Activated CD4-positive, alpha-beta T cell treated with anti-CD3 and anti-CD28 coated beads, Interleukin-2, amount 10 ng/mL, durations not matched to agents 7 days and 5 days (primary cell): Measurements from ENCODE around the gene TSHZ1. TPM values are rescaled to one million over a fixed set of nuclear protein-coding genes. Genes with fewer than 3 reads are reported as not detected.
A peak's percentile ranks its signal among the peaks of the same experiment; 100 is the strongest.

Experiments used
- CTCF ChIA-PET: fragments of 350-600 bp; sonication (Branson Sonifier 250); formaldehyde crosslinking; loops from one replicate; lab custom pipeline; 2021; ENCODE audit warnings: antibody characterized with exemption; lab: Charles Lee
- POLR2A ChIA-PET: fragments of 350-600 bp; sonication (Branson Sonifier 250); formaldehyde crosslinking; loops from one replicate; lab custom pipeline; 2021; ENCODE audit warnings: antibody characterized with exemption; lab: Charles Lee
- DNase-seq: peaks from one replicate; pipeline ENCODE4 v3.0.0-alpha.2; 2020
- H3K27ac Mint-ChIP-seq: one replicate; pipeline ENCODE4 v1.8.0; 2021; ENCODE audit warnings: mild to moderate bottlenecking, moderate library complexity, mixed read lengths
- H3K27me3 Mint-ChIP-seq: one replicate; pipeline ENCODE4 v1.8.0; 2021; ENCODE audit warnings: mixed read lengths
- H3K36me3 Mint-ChIP-seq: one replicate; pipeline ENCODE4 v1.8.0; 2021; ENCODE audit warnings: low read depth, mixed read lengths
- H3K4me1 Mint-ChIP-seq: one replicate; pipeline ENCODE4 v1.8.0; 2021; ENCODE audit warnings: mixed read lengths
- H3K4me3 Mint-ChIP-seq: one replicate; pipeline ENCODE4 v1.8.0; 2021; ENCODE audit warnings: mild to moderate bottlenecking, moderate library complexity, mixed read lengths
- H3K9me3 Mint-ChIP-seq: one replicate; pipeline ENCODE4 v1.8.0; 2021; ENCODE audit warnings: mixed read lengths
- total RNA-seq, 2 experiments: library from RNA; stranded (reverse); gene quantifications; one replicate each; pipeline ENCODE4 v1.2.3, GENCODE V29; 2021

Gene TSHZ1, protein sequence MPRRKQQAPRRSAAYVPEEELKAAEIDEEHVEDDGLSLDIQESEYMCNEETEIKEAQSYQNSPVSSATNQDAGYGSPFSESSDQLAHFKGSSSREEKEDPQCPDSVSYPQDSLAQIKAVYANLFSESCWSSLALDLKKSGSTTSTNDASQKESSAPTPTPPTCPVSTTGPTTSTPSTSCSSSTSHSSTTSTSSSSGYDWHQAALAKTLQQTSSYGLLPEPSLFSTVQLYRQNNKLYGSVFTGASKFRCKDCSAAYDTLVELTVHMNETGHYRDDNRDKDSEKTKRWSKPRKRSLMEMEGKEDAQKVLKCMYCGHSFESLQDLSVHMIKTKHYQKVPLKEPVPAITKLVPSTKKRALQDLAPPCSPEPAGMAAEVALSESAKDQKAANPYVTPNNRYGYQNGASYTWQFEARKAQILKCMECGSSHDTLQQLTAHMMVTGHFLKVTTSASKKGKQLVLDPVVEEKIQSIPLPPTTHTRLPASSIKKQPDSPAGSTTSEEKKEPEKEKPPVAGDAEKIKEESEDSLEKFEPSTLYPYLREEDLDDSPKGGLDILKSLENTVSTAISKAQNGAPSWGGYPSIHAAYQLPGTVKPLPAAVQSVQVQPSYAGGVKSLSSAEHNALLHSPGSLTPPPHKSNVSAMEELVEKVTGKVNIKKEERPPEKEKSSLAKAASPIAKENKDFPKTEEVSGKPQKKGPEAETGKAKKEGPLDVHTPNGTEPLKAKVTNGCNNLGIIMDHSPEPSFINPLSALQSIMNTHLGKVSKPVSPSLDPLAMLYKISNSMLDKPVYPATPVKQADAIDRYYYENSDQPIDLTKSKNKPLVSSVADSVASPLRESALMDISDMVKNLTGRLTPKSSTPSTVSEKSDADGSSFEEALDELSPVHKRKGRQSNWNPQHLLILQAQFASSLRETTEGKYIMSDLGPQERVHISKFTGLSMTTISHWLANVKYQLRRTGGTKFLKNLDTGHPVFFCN (N-terminal part only)
- total RNA-seq = 10 to 100 TPM; 22.0 to 23.6 TPM

DNA sequence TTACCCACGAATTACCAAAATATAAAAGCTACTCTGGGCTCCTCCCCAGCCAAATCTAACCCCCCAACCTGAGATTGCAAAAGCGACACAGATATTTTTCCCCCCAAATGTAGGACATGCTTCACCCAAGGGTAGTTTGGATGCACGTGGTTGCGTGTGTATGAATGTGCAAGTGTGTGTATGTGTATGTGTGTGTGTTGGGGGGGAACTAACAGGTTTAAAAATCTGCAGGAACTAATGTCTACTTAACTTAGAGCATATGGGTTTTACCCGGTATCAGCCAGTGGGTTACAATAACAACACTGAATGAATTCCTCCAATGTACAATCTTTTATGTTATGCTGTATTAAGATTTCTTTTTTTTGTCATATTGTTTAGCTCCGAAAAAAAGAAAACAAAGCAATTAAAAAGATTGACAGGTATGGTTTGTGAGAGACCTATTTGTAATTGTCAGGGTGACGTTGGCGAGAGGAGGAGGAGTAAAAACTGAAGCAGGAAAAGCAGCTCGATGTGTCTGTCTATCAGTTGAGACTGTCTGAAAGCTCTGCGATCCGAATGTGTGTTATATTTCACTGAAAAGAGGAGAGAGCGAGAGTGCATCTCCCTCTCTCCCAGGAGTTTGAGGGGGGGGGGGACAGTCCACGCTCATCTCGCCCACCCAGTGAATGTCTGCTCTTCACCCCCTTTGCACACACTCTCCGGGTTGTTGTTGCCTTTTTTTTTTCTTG, at the start of gene TSHZ1:
Gene TSHZ1 (plus strand): TSS at position 524 of the 728 bp plus-strand sequence. CDS start 1,080 bp downstream, outside the sequence.
- DNase-seq = peak; percentile 84
- H3K4me1 Mint-ChIP-seq = peaks cover 65% of the 10 kb centered on the region
- peak within 1 kb of the TSS; percentile 98 for H3K27ac Mint-ChIP-seq
- peaks cover 20% of the 10 kb centered on the region for H3K27me3 Mint-ChIP-seq
- CTCF ChIA-PET = interaction anchor here (0.6 to 1.0 kb wide), 3 partner anchors 12 to 481 kb away, joined by 3 to 4 read pairs (median 4); no protein-coding TSS in a partner anchor
- H3K36me3 Mint-ChIP-seq = peaks cover 27% of the 10 kb centered on the region
- H3K9me3 Mint-ChIP-seq = no peaks in the 10 kb centered on the region
- POLR2A ChIA-PET = no interaction called here
- H3K4me3 Mint-ChIP-seq = peak within 1 kb of the TSS; percentile 99

DNA sequence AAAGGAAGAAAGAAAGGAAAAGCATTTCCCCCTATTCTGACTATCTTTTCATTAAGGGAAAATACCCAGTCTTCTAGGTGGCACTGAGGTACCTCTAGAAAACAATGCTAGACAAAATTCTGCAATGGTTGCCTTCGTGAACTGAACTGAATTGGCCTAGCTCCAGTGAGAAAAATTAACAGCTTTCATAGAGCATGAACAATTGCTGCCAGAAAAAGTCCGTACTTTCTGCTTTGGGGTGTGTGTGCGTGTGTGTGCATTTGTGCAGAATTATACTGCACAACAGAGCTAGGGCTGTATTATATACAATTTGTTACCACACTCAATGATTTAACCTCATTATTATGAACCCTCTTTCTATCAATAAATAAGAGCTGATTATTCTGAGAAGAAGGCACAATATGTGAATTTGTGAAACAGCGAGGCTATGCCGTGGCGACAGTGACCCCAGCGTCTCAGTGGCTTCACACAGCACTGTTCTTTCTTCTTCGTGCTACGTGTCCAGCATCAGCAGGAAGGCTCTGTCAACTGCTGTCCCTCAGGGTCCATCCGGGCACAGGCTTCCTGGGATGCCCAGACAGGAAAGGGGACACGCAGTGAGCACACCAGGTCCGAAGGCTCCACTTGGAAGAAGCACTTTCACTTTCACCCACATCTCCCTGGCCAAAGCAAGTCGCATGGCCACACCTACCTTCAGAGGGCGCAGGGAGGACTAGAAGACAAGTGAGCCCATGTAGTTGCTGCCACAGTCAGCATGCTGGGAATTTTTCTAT, 49.2 kb upstream of the TSHZ1 start:
- CTCF ChIA-PET = no interaction called here
- Mint-ChIP-seq H3K36me3 (no peaks in the 10 kb centered on the region), H3K4me3 (peak overlapping the region; percentile 67), H3K27me3 (no peaks in the 10 kb centered on the region), H3K27ac (peak overlapping the region; percentile 44), H3K9me3 (no peaks in the 10 kb centered on the region), H3K4me1 (peaks cover 8% of the 10 kb centered on the region)
- peak; percentile 38 for DNase-seq
- POLR2A ChIA-PET = no interaction called here

DNA sequence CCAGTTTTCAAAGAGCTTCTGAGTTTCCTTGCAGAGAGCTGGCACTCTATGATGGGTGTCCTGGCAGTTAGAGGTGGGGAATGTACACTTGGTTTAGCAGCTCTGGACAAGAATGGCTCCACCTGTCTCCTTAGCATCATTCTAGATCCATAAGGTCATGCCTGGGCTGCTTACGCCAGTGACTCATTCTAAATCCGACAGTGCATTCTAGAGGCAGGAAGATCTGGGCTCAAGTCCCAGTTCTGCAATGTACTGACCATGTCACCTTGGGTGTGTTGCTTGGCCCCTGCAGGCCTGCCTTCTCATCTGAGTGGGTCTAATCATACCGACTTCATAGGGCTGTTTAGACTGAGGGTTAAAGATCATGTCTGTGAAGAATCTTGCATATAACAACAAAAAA, 48.1 kb upstream of the TSHZ1 start:
- H3K4me3 Mint-ChIP-seq = no peak overlapping the region
- no peaks in the 10 kb centered on the region for H3K36me3 Mint-ChIP-seq
- no peak for DNase-seq
- no peaks in the 10 kb centered on the region for H3K9me3 Mint-ChIP-seq
- H3K27me3 Mint-ChIP-seq = peaks cover 3% of the 10 kb centered on the region
- CTCF ChIA-PET = interaction anchor here (0.7 kb wide), 1 partner anchor 37 kb away, joined by 3 read pairs; no protein-coding TSS in a partner anchor
- H3K4me1 Mint-ChIP-seq = peaks cover 8% of the 10 kb centered on the region
- no peak overlapping the region for H3K27ac Mint-ChIP-seq
- POLR2A ChIA-PET = no interaction called here

DNA sequence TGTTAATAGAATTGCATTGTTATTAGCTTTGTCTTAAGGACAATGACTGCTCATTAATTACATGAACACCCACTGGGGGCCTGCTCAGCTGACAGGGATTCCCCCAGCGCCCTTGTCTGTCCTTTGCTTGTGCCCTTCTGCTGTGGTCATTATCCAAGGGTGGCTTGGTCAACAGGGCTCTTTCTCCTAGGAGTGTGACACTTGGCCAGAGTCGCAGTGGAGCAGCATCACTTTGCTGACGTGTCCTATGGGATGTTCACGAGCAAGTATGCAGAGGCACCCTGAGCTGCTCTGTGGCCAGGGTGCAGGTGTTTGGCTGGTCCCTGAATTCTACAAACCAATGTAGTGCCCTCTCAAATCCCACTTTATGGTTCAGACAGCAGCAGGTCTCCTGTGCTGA, 47.6 kb upstream of the TSHZ1 start:
- Mint-ChIP-seq H3K9me3 (no peaks in the 10 kb centered on the region), H3K36me3 (no peaks in the 10 kb centered on the region), H3K4me3 (no peak overlapping the region), H3K27me3 (peaks cover 3% of the 10 kb centered on the region), H3K27ac (no peak overlapping the region), H3K4me1 (peaks cover 8% of the 10 kb centered on the region)
- CTCF ChIA-PET = interaction anchor here (0.7 kb wide), 1 partner anchor 36 kb away, joined by 3 read pairs; no protein-coding TSS in a partner anchor
- POLR2A ChIA-PET = no interaction called here
- no peak for DNase-seq

DNA sequence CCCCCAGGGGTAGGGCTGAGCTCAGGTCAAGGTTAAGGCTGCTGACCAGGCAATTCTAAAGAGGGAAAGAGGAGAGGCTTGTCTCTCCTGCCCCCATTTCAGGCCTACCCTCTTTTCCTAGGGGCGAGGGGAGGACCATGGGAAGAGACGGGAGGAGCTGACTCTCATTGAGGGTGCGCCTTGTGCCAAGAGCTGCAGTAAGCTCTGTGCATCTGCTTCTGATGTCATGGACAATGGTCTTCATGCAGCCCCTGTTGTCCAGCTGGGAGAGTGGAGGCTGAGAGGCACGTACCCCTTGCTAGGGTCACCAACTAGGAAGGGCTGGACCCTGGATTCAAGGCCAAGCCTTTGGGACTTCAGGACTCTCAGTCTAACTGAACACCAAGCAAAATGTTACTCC, 46.9 kb upstream of the TSHZ1 start:
- POLR2A ChIA-PET = no interaction called here
- no peak for DNase-seq
- H3K27me3 Mint-ChIP-seq = peaks cover 3% of the 10 kb centered on the region
- no peaks in the 10 kb centered on the region for H3K36me3 Mint-ChIP-seq
- no peak overlapping the region for H3K4me3 Mint-ChIP-seq
- CTCF ChIA-PET = no interaction called here
- no peaks in the 10 kb centered on the region for H3K9me3 Mint-ChIP-seq
- no peak overlapping the region for H3K27ac Mint-ChIP-seq
- H3K4me1 Mint-ChIP-seq = peaks cover 8% of the 10 kb centered on the region

DNA sequence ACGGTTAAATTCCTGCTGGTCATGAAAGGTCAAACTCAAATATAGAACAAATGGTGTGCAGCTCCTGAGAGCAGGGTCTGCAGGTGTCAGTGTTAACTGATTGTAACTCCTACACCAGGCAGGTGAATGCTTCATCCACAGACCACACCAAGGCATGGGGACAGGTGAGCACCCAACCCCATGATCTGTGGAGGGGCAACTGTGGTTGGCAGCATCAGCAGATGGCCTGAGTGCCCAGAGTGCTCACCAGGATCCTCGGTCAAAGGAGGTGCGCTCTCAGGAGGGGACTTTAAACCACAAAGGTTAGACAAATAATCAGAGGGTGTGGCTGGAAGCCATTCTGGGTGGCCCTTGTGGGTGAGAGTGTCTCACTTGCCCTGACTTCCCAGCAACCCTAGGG, 46.1 kb upstream of the TSHZ1 start:
- DNase-seq = no peak
- ChIA-PET CTCF (no interaction called here), POLR2A (no interaction called here)
- H3K4me1 Mint-ChIP-seq = peaks cover 8% of the 10 kb centered on the region
- H3K4me3 Mint-ChIP-seq = no peak overlapping the region
- H3K9me3 Mint-ChIP-seq = no peaks in the 10 kb centered on the region
- no peak overlapping the region for H3K27ac Mint-ChIP-seq
- no peaks in the 10 kb centered on the region for H3K36me3 Mint-ChIP-seq
- peaks cover 3% of the 10 kb centered on the region for H3K27me3 Mint-ChIP-seq

DNA sequence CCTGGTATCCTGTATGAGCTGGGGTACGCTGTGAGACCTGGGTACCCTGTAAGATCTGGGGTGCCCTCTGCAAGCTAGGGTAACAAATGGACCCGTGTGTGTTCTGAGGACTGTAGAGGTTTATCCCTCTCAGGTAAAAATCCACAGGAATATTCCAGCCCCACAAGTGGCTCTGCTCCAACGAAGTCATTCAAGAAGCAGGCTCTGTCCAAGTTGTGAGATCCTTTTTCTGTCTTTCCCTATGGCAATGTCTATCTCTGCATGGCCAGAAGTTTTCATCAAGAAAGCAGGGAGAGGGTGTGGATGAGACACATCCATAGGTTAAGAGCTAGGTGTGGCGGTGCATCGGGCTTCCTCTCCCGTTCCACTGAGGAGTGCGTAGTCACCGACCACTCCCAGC, 44.7 kb upstream of the TSHZ1 start:
- Mint-ChIP-seq H3K9me3 (no peaks in the 10 kb centered on the region), H3K27ac (no peak overlapping the region), H3K27me3 (peaks cover 3% of the 10 kb centered on the region), H3K4me3 (no peak overlapping the region), H3K36me3 (no peaks in the 10 kb centered on the region), H3K4me1 (peaks cover 8% of the 10 kb centered on the region)
- no peak for DNase-seq
- ChIA-PET POLR2A (no interaction called here), CTCF (interaction anchor here (1.2 kb wide), 1 partner anchor 10 kb away, joined by 4 read pairs; no protein-coding TSS in a partner anchor)

DNA sequence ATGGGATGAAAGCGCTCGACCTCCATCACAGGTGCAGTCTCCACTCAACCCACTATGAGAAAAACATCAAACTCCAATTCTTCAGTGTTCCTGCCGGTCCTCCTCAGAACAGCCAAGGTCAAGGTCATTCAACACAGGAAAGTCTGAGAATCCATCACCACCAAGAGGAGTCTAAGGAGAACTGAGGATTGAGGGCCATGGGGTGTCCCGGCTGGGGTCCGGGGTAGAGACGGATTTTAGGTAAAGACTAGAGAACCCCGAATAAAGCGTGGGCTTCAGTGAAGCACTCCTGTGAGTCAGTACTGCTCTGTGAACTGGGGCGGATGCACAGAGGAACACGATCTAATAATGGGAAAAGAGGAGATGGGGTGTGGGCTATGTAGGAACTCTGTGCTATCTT, 43.5 kb upstream of the TSHZ1 start:
- Mint-ChIP-seq H3K9me3 (no peaks in the 10 kb centered on the region), H3K4me1 (no peaks in the 10 kb centered on the region), H3K36me3 (no peaks in the 10 kb centered on the region), H3K4me3 (no peak overlapping the region), H3K27ac (no peak overlapping the region), H3K27me3 (peaks cover 3% of the 10 kb centered on the region)
- ChIA-PET CTCF (no interaction called here), POLR2A (no interaction called here)
- DNase-seq = no peak

DNA sequence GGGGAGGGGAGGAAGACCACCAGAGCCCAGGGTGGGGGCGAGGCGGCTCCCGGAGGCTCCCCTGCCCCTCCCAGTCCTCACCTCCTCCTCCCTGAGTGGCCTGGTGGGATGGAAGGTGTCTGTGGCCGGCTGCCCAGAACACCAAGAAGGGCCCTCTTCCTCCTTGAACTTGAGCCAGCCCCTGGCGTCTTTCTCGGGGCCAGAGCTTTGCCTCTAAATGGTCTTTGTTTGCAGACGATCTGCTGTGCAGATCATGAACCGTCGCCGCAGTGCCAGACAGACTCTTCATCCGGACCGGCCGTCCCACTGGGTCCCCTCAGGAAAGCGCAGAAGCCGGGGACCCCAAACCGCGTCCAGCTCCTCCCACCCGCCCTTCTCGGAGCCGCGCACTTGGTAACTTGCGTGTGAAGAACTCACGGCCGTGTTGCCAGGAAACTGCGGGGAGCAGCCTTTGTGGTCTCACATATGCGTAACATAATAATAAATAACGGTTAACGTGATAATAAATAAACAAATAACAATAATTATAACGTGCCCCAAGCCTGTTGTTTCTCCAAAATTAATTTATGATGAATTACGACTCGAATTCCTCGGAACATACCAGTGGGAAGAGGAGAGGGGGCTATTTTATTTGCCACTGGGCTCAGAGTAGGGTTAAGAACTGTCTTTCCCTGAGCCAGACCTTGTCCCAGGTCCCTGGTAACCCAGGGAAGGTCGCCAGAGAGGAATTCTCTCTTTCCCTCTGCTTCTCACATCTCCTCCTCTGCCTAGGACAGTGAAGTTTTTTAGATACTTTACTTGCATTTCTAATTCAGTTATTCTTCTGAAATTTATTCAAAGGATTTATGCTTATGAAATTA, 42.6 kb upstream of the TSHZ1 start:
- ChIA-PET CTCF (interaction anchor here (0.6 kb wide), 1 partner anchor 40 kb away, joined by 4 read pairs; no protein-coding TSS in a partner anchor), POLR2A (no interaction called here)
- Mint-ChIP-seq H3K27ac (no peak overlapping the region), H3K9me3 (no peaks in the 10 kb centered on the region), H3K4me1 (peaks cover 2% of the 10 kb centered on the region), H3K36me3 (no peaks in the 10 kb centered on the region), H3K4me3 (no peak overlapping the region), H3K27me3 (peaks cover 4% of the 10 kb centered on the region)
- DNase-seq = no peak

DNA sequence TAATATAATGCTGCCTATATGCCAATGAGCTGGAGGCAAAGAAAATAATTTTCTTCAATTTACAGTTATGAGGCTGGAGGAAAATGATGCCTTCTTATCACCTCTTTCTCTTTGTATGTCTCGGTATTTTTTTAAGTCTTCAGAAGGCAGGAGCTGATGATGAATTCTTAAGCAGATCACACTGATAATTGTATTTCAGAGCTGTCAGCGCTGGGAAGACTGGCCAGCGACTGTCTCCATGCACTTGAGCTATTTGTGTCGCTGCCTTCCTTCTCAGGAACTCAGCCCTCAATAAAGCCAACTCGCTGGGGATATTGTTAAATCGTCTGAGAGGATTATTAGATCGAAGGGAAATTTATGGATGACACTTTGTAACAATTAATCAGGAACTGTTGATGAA, 42.0 kb upstream of the TSHZ1 start:
- H3K27ac Mint-ChIP-seq = no peak overlapping the region
- H3K4me3 Mint-ChIP-seq = no peak overlapping the region
- H3K4me1 Mint-ChIP-seq = peaks cover 4% of the 10 kb centered on the region
- no peaks in the 10 kb centered on the region for H3K36me3 Mint-ChIP-seq
- H3K27me3 Mint-ChIP-seq = peaks cover 6% of the 10 kb centered on the region
- CTCF ChIA-PET = interaction anchor here (0.6 kb wide), 1 partner anchor 39 kb away, joined by 4 read pairs; no protein-coding TSS in a partner anchor
- POLR2A ChIA-PET = no interaction called here
- no peaks in the 10 kb centered on the region for H3K9me3 Mint-ChIP-seq
- no peak for DNase-seq

DNA sequence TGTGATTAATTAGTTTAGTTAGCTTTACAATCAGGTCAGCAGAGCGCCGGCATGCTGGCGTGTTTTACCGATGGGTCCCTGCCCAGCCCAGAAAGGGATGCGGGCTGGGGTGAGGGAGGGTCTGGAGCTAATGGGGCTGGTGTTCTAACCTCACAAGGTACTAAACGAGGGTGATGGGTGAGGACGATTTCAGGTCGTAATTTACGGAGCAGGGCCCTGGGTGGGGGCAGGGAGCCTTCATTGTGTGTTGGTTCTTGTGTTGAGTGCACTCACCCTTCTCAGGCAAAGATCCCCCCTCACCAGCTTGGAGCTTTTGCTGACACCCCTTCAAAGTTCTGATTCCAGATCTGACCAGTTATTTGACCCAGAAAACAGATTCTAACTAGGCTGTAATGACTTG, 41.2 kb upstream of the TSHZ1 start:
- ChIA-PET CTCF (no interaction called here), POLR2A (no interaction called here)
- Mint-ChIP-seq H3K9me3 (no peaks in the 10 kb centered on the region), H3K4me1 (peaks cover 4% of the 10 kb centered on the region), H3K4me3 (no peak overlapping the region), H3K27ac (no peak overlapping the region), H3K36me3 (no peaks in the 10 kb centered on the region), H3K27me3 (peaks cover 6% of the 10 kb centered on the region)
- DNase-seq = no peak
